B cell (primary cell): ENCODE results near the gene CD109.

Source experiments
- EZH2 ChIP-seq: IDR thresholded peaks from 2 replicates; pipeline ENCODE4 v1.6.1; 2012; ENCODE audit warnings: borderline replicate concordance, low read depth, mild to moderate bottlenecking, moderate library complexity, low read length; ENCODE audit not compliant: insufficient read depth, poor library complexity, severe bottlenecking
- TF ChIP-seq, protein P1 (sequence below): fragments of 200-600 bp; IDR thresholded peaks from one replicate; pipeline ENCODE4 v1.8.0; 2022; ENCODE audit warnings: antibody characterized with exemption, mild to moderate bottlenecking

- TF ChIP-seq, protein P1, sequence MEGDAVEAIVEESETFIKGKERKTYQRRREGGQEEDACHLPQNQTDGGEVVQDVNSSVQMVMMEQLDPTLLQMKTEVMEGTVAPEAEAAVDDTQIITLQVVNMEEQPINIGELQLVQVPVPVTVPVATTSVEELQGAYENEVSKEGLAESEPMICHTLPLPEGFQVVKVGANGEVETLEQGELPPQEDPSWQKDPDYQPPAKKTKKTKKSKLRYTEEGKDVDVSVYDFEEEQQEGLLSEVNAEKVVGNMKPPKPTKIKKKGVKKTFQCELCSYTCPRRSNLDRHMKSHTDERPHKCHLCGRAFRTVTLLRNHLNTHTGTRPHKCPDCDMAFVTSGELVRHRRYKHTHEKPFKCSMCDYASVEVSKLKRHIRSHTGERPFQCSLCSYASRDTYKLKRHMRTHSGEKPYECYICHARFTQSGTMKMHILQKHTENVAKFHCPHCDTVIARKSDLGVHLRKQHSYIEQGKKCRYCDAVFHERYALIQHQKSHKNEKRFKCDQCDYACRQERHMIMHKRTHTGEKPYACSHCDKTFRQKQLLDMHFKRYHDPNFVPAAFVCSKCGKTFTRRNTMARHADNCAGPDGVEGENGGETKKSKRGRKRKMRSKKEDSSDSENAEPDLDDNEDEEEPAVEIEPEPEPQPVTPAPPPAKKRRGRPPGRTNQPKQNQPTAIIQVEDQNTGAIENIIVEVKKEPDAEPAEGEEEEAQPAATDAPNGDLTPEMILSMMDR: no peak
- TF ChIP-seq EZH2: no peak
Measured at GRCh38 chr6:73694711-73695411, 1.1 kb upstream of the CD109 start.
